OCI-LY3 (cell line): ENCODE measurements around the gene TBCE.

Source experiments
- CTCF ChIP-seq: fragments of 200-600, 300-600 bp; sonication (generic); IDR thresholded peaks from 2 replicates; pipeline ENCODE4 v1.5.1; 2014; ENCODE audit warnings: antibody characterized with exemption, low read length, low read depth
- EZH2phosphoT487 ChIP-seq: fragments of 200-600 bp; shearing (Covaris generic); IDR thresholded peaks from 2 replicates; pipeline ENCODE4 v1.6.1; 2018; ENCODE audit warnings: antibody characterized with exemption, mixed run types, low read depth

- TF ChIP-seq CTCF (no peak), EZH2phosphoT487 (no peak)
These were observed 38.7 kb upstream of the TBCE start, which contains the start of gene GGPS1 for GRCh38 chr1:235328271-235329138.
